Measurements from ENCODE around the gene TRMU.

- TF ChIP-seq CTCF (IDR thresholded peaks at IDR 0.05): no peak
- no peak for TF ChIP-seq POLR2AphosphoS5 (IDR thresholded peaks at IDR 0.05; ENCODE audit: low read depth, low read length)
Observed at GRCh38 chr22:46381731-46382130, 46.2 kb downstream of the TRMU start.
